ENCODE measurements around the gene PMEL. TPM values are rescaled to one million over a fixed set of nuclear protein-coding genes. Genes with fewer than 3 reads are reported as not detected.
"Not testable (repeated sequence)": the region's sequence is repeated elsewhere in the genome, so short reads cannot be mapped to it uniquely, and the experiment has no call there.

PMEL gene
- total and polyA plus RNA-seq, 2 of the 4 experiments (the other 2 are of a cell fraction) = 1.4 to 5.8 TPM

DNA sequence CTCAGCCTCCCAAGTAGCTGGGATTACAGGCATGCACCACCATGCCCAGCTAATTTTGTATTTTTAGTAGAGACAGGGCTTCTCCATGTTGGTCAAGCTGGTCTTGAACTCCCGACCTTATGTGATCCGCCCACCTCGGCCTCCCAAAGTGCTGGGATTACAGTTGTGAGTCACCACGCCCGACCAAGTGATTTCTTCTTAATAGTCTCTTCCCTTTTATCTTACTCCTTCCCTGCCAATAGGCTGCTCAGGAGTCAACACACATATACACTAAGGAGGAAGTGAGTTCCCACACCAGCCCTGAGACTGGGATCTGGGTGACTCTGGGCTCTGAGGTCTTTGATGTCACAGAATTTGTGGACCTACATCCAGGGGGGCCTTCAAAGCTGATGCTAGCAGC, 37.5 kb upstream of the PMEL start:
- dilution Hi-C loops (cut with HindIII; ENCODE audit: low sequenced_read_pairs, unreplicated experiment); H3K4ac ChIP-seq (ENCODE audit: low read depth, low read length); intact Hi-C loops (cut with micrococcal nuclease); H3K27ac ChIP-seq (ENCODE audit: insufficient read depth, low read length); H3K4me1 ChIP-seq (ENCODE audit: control insufficient read depth, insufficient read depth, low read length); H3K4me3 ChIP-seq (ENCODE audit: insufficient read depth, low read depth, low read length); H2BK5ac ChIP-seq (ENCODE audit: low read depth, low read length, poor library complexity, severe bottlenecking); H4K91ac ChIP-seq (ENCODE audit: insufficient read depth, low read depth, low read length); H3K18ac ChIP-seq (ENCODE audit: low read depth, low read length); CTCF ChIA-PET; H2AFZ ChIP-seq (replicated peaks; ENCODE audit: low read length, poor library complexity); H3K9me3 ChIP-seq (ENCODE audit: control insufficient read depth, insufficient read depth, low read length); H3K14ac ChIP-seq (replicated peaks; ENCODE audit: low read depth, low read length); H3K27me3 ChIP-seq (ENCODE audit: control insufficient read depth, insufficient read depth, low read length); DNase-seq; ATAC-seq (ENCODE audit: low read depth); H3K9ac ChIP-seq (ENCODE audit: low read depth, low read length); in situ Hi-C loops (cut with MboI; ENCODE audit: low sequenced_read_pairs); H2AK5ac ChIP-seq (ENCODE audit: low read depth, low read length); H2BK20ac ChIP-seq (ENCODE audit: low read depth, low read length); BruUV-seq (replicated peaks); H3K23ac ChIP-seq (ENCODE audit: low read depth, low read length); H3K56ac ChIP-seq (ENCODE audit: extremely low read depth, insufficient read depth, low read length); H2BK15ac ChIP-seq (ENCODE audit: low read depth, low read length); H4K20me1 ChIP-seq (ENCODE audit: insufficient read depth, low read length); H4K5ac ChIP-seq (ENCODE audit: low read depth, low read length); H2BK120ac ChIP-seq (ENCODE audit: low read depth, low read length); H4K8ac ChIP-seq (ENCODE audit: low read depth in 2 of 2, low read length in 2 of 2); POLR2A ChIA-PET (ENCODE audit: unreplicated experiment); H3K4me2 ChIP-seq (ENCODE audit: low read depth, low read length): not testable (repeated sequence)
- H2AK9ac ChIP-seq (replicated peaks; ENCODE audit: low read depth, low read length, poor library complexity) = peak overlapping the region; percentile 65
- WGBS, 2 experiments (ENCODE audit: extremely low coverage in 2 of 2, insufficient read length in 1 of 2) = no CpG with 5 or more reads among the region's 5 CpGs
- H3K79me1 ChIP-seq (ENCODE audit: low read depth in 1 of 2, low read length in 2 of 2) = peaks cover 3 to 15% of the 10 kb centered on the region in 2 experiments; a peak in 3 of 4 replicates
- H3K36me3 ChIP-seq (ENCODE audit: control insufficient read depth, insufficient read depth, low read length) = peaks cover 18% of the 10 kb centered on the region
- peaks cover 16% of the 10 kb centered on the region for H3K9me1 ChIP-seq (ENCODE audit: insufficient read depth, low read length)

Data from IMR-90 (cell line).